GM18867 (cell line): Measurements from ENCODE around the gene FLT3.
"Not testable (repeated sequence)": the region's sequence is repeated elsewhere in the genome, so short reads cannot be mapped to it uniquely, and the experiment has no call there.

Experiments
- ATAC-seq: cut with Tn5 transposase; IDR thresholded peaks from one replicate; pipeline ENCODE4 v1.9.1; 2021; ENCODE audit warnings: mild to moderate bottlenecking, moderate library complexity; ENCODE audit not compliant: unreplicated experiment

Gene FLT3

GRCh38 chr13:28100150-28101121 is at the start of gene FLT3:
Gene FLT3 (minus strand): TSS chr13:28100576. CDS start chr13:28100510, 66 bp downstream.
- ATAC-seq: no peak

GRCh38 chr13:28147495-28147894 is 47.1 kb upstream of the FLT3 start:
- no peak for ATAC-seq

GRCh38 chr13:28145049-28145448 is 44.7 kb upstream of the FLT3 start:
- ATAC-seq: no peak

- not testable (repeated sequence) for ATAC-seq
Measured at GRCh38 chr13:28141542-28141941, 41.2 kb upstream of the FLT3 start.

- ATAC-seq: no peak
Measured at GRCh38 chr13:28140433-28141125, 40.2 kb upstream of the FLT3 start.

- ATAC-seq: peak; percentile 42
Measured at GRCh38 chr13:28138756-28139470, 38.5 kb upstream of the FLT3 start.

- ATAC-seq: peak; percentile 65
Measured at GRCh38 chr13:28138012-28138755, 37.8 kb upstream of the FLT3 start, which contains the start of gene PAN3. Gene PAN3 (plus strand): TSS chr13:28138545. CDS start chr13:28138658, 113 bp downstream.

- peak; percentile 3 for ATAC-seq
Measured at GRCh38 chr13:28137596-28137995, 37.2 kb upstream of the FLT3 start.

- ATAC-seq: no peak
Measured at GRCh38 chr13:28136916-28137315, 36.5 kb upstream of the FLT3 start.

GRCh38 chr13:28131646-28132045 is 31.3 kb upstream of the FLT3 start:
- no peak for ATAC-seq

GRCh38 chr13:28129911-28130693 is 29.7 kb upstream of the FLT3 start:
- no peak for ATAC-seq

- no peak for ATAC-seq
Measured at GRCh38 chr13:28128926-28129325, 28.6 kb upstream of the FLT3 start.

- no peak for ATAC-seq
Measured at GRCh38 chr13:28128030-28128429, 27.7 kb upstream of the FLT3 start.

GRCh38 chr13:28121224-28121623 is 20.8 kb upstream of the FLT3 start:
- no peak for ATAC-seq

- ATAC-seq: no peak
Measured at GRCh38 chr13:28120317-28120716, 19.9 kb upstream of the FLT3 start.

GRCh38 chr13:28117689-28118377 is 17.5 kb upstream of the FLT3 start:
- no peak for ATAC-seq

- no peak for ATAC-seq
Measured at GRCh38 chr13:28116736-28117135, 16.4 kb upstream of the FLT3 start.

GRCh38 chr13:28110414-28110813 is 10.0 kb upstream of the FLT3 start:
- no peak for ATAC-seq

GRCh38 chr13:28106976-28107375 is 6.6 kb upstream of the FLT3 start:
- no peak for ATAC-seq
